Immature natural killer cell (primary cell): ENCODE measurements around the gene TMEM80. TPM values are rescaled to one million over a fixed set of nuclear protein-coding genes. Genes with fewer than 3 reads are reported as not detected.
"Not testable (repeated sequence)": the region's sequence is repeated elsewhere in the genome, so short reads cannot be mapped to it uniquely, and the experiment has no call there.

Experiments
- DNase-seq, 3 donors: peaks; one replicate each; pipeline ENCODE4 v3.0.0; 2022; ENCODE audit warnings: mixed read lengths in 1 of 3
- H3K27ac Mint-ChIP-seq, 6 donors: one replicate each; pipeline ENCODE4 v1.8.0; 2020; ENCODE audit warnings: mixed read lengths in 6 of 6, mild to moderate bottlenecking in 5 of 6, inconsistent platforms in 4 of 6, moderate library complexity in 3 of 6
- H3K27me3 Mint-ChIP-seq, 3 donors: one replicate each; pipeline ENCODE4 v1.8.0; 2020 to 2021; ENCODE audit warnings: low read depth in 3 of 3, mild to moderate bottlenecking in 3 of 3, mixed read lengths in 3 of 3, moderate library complexity in 3 of 3, inconsistent platforms in 1 of 3
- H3K36me3 Mint-ChIP-seq, 3 donors: one replicate each; pipeline ENCODE4 v1.8.0; 2020; ENCODE audit warnings: mixed read lengths in 3 of 3, inconsistent platforms in 2 of 3, mild to moderate bottlenecking in 2 of 3
- H3K4me1 Mint-ChIP-seq, 2 donors: one replicate each; pipeline ENCODE4 v1.8.0; 2020; ENCODE audit warnings: inconsistent platforms in 2 of 2, mild to moderate bottlenecking in 2 of 2, mixed read lengths in 2 of 2, moderate library complexity in 1 of 2
- H3K4me3 Mint-ChIP-seq, 5 donors: one replicate each; pipeline ENCODE4 v1.8.0; 2020; ENCODE audit warnings: mild to moderate bottlenecking in 5 of 5, mixed read lengths in 5 of 5, inconsistent platforms in 3 of 5, moderate library complexity in 3 of 5
- H3K9me3 Mint-ChIP-seq, 6 donors: one replicate each; pipeline ENCODE4 v1.8.0; 2020; ENCODE audit warnings: mild to moderate bottlenecking in 6 of 6, mixed read lengths in 6 of 6, inconsistent platforms in 4 of 6, moderate library complexity in 3 of 6
- polyA plus RNA-seq, 3 donors: library from polyadenylated mRNA; unstranded; fragments of 300-500 nt; fragmentation: Illumina TruSeq; gene quantifications; one replicate each; pipeline ENCODE4 v1.2.3, GENCODE V29; 2021

Gene TMEM80
- polyA plus RNA-seq, 3 donors from 2014 or later = 21.3 to 32.4 (median 30.4) TPM

DNA sequence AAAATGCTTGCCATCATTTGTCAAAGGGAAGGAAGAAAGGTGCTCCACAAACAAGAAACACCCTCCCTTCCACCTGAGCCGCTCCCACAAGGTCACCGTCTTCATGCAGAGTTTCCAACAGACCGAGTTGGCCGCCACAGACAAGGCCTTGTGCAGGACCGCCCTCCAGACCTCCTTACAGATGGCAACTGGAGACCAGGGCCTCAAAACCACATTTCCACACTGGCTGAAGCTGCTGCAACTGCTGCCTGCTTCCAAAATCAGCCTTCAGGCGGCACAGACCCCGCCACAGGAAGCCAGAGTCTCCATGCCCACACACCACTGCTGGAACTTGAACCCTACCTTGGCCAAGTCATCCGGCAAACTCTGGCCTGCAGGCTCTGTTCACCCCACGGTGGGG is 6.9 kb upstream of the TMEM80 start:
- H3K9me3 Mint-ChIP-seq = no peaks in the 10 kb centered on the region
- H3K27ac Mint-ChIP-seq = no peak overlapping the region
- DNase-seq = no peak
- peaks cover 3 to 23% (median 16%) of the 10 kb centered on the region in 3 donors for H3K36me3 Mint-ChIP-seq
- peaks cover 0 to 5% (median 2%) of the 10 kb centered on the region in 3 donors for H3K27me3 Mint-ChIP-seq
- H3K4me3 Mint-ChIP-seq = no peak overlapping the region
- peaks cover 17 to 21% of the 10 kb centered on the region in 2 donors for H3K4me1 Mint-ChIP-seq

DNA sequence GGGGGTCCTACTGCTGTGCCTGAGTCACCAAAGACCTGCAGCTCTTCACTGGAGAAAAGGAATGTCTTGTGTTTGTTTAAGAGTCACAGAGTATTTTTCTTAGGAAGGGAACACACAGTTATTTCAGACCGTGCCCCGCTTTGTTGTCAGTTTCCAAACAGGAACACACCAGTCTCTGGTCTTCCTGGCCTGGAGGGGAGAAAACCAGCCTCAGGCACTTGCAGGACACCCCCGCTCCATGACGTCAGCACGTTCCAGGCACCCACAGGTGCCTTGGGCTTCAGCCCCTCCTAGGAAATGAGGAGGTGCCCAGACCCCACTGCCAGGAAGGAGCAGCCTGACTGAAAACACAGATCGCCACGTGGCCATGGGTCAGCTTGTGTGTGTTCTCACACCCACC is 6.0 kb upstream of the TMEM80 start:
- H3K36me3 Mint-ChIP-seq = peaks cover 0 to 13% (median 7%) of the 10 kb centered on the region in 3 donors
- H3K27ac Mint-ChIP-seq = no peak overlapping the region
- no peak overlapping the region for H3K4me3 Mint-ChIP-seq
- no peaks in the 10 kb centered on the region for H3K9me3 Mint-ChIP-seq
- H3K4me1 Mint-ChIP-seq = peaks cover 19 to 23% of the 10 kb centered on the region in 2 donors
- peaks cover 0 to 5% (median 2%) of the 10 kb centered on the region in 3 donors for H3K27me3 Mint-ChIP-seq
- no peak for DNase-seq

GRCh38 chr11:690244-690643 is 5.4 kb upstream of the TMEM80 start:
- Mint-ChIP-seq H3K27me3 (peaks cover 0 to 11% (median 2%) of the 10 kb centered on the region in 3 donors), H3K4me1 (peaks cover 19 to 23% of the 10 kb centered on the region in 2 donors), H3K36me3 (peaks cover 0 to 13% (median 6%) of the 10 kb centered on the region in 3 donors)
- H3K4me3 Mint-ChIP-seq, H3K9me3 Mint-ChIP-seq, H3K27ac Mint-ChIP-seq, DNase-seq: not testable (repeated sequence)

- no peak for DNase-seq
- H3K4me3 Mint-ChIP-seq = no peak overlapping the region
- peaks cover 0 to 17% (median 2%) of the 10 kb centered on the region in 3 donors for H3K27me3 Mint-ChIP-seq
- H3K9me3 Mint-ChIP-seq = no peaks in the 10 kb centered on the region
- H3K27ac Mint-ChIP-seq = peak overlapping the region in 1 of 6 donors; percentile 30
- peaks cover 19 to 23% of the 10 kb centered on the region in 2 donors for H3K4me1 Mint-ChIP-seq
- peaks cover 0 to 13% (median 6%) of the 10 kb centered on the region in 3 donors for H3K36me3 Mint-ChIP-seq
Measured at GRCh38 chr11:690738-691633, 4.6 kb upstream of the TMEM80 start.

DNA sequence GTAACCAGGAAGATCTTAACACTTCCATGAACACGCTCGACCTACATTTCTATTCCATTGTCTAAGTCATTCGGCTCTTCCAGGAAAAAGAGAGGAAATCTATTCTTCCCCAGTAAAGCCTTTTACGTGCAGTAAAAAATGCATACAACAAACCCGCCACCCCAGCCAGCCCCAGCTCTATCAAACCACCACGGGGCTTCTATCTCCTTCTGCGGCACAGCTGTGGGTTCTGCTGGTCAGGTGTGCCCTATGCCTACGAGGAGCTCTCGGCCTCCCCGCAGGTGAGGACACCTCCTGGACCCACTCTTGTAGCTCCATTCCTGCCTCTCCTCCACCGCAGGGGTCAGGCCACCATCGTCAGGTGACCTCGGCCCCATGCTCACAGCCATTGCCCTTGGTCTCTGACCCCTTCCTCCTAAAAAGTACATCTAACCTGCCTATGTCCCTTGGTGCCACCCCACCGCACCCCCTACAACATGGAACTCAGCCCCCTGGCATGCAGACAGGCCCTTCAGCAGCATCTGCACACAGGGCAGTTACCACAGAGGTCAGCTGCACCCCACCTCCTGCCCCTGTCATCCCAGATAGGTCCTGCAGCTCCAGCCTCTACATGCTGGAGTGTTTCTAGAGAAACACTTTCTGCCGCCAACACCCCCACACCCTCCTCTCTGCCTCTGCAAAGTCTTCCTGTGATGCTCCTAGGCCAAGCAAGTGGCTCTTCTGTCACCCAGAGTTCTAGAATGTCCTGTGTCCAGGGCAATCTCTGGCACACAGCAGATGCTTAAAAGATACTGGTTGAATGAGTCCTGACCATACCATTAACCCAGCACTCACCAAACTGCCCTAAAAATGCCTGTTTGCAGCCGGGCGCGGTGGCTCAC is 3.7 kb upstream of the TMEM80 start:
- Mint-ChIP-seq H3K9me3 (no peaks in the 10 kb centered on the region), H3K36me3 (peaks cover 0 to 11% (median 4%) of the 10 kb centered on the region in 3 donors), H3K27me3 (peaks cover 0 to 22% (median under 1%) of the 10 kb centered on the region in 3 donors), H3K4me3 (peak overlapping the region in 1 of 5 donors; percentile 18), H3K4me1 (peaks cover 26 to 33% of the 10 kb centered on the region in 2 donors), H3K27ac (peak overlapping the region in 1 of 6 donors; percentile 15)
- DNase-seq = no peak

GRCh38 chr11:692824-693414 is 2.7 kb upstream of the TMEM80 start:
- Mint-ChIP-seq H3K4me1 (peaks cover 36 to 42% of the 10 kb centered on the region in 2 donors), H3K9me3 (no peaks in the 10 kb centered on the region), H3K27me3 (peaks cover 0 to 22% (median 0%) of the 10 kb centered on the region in 3 donors), H3K27ac (peak overlapping the region; percentile 39 to 76 (median 61)), H3K4me3 (peak overlapping the region; percentile 47 to 79 (median 75)), H3K36me3 (peaks cover 0 to 5% (median 0%) of the 10 kb centered on the region in 3 donors)
- DNase-seq = peak in 2 of 3 donors; percentile 19 to 28

- Mint-ChIP-seq H3K36me3 (peaks cover 0 to 3% (median 0%) of the 10 kb centered on the region in 3 donors), H3K27me3 (peaks cover 0 to 22% (median 2%) of the 10 kb centered on the region in 3 donors), H3K27ac (peak overlapping the region; percentile 39 to 86 (median 64)), H3K4me3 (peak overlapping the region; percentile 60 to 79 (median 75)), H3K9me3 (no peaks in the 10 kb centered on the region), H3K4me1 (peaks cover 39 to 46% of the 10 kb centered on the region in 2 donors)
- no peak for DNase-seq
Measured at GRCh38 chr11:693415-693831, 2.2 kb upstream of the TMEM80 start.

DNA sequence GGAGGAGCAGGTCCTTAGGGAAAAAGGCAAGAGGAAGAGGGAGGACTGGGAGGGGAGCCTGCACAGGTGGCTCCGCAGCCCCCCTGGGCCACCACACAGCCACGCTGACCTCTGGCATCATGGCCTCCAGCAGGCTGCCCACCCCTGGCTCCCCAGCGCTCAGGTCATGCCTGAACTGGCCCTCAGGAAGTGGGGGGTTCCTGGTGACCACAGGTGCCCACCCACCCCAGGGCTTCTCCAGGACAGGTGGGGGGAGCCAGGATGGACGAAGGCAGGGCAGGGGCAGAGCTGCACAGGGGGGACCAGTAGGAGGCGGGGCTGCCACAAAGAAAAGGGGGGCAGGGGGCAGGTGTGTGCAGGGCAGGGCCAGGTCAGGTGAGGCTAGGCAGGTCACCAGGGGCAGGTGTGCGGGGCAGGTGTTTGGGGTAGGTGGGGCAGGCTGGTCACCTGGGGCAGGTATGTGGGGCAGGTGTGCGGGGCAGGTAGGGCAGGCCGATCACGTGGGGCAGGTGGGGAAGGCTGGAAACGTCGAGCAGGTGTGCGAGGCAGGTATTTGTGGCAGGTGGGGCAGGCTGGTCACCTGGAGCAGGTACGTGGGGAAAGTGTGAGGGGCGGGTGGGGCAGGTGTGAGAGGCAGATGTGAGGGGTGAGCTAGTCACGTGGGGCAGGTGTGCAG is 1.6 kb upstream of the TMEM80 start:
- peaks cover 39 to 46% of the 10 kb centered on the region in 2 donors for H3K4me1 Mint-ChIP-seq
- DNase-seq = no peak
- peak overlapping the region; percentile 60 to 79 (median 75) for H3K4me3 Mint-ChIP-seq
- H3K9me3 Mint-ChIP-seq = no peaks in the 10 kb centered on the region
- peak overlapping the region in 3 of 6 donors; percentile 68 to 86 (median 76) for H3K27ac Mint-ChIP-seq
- peaks cover 0 to 22% (median 2%) of the 10 kb centered on the region in 3 donors for H3K27me3 Mint-ChIP-seq
- peaks cover 0 to 2% (median 0%) of the 10 kb centered on the region in 3 donors for H3K36me3 Mint-ChIP-seq

- H3K9me3 Mint-ChIP-seq = no peaks in the 10 kb centered on the region
- DNase-seq = peak; percentile 100
- peaks cover 39 to 46% of the 10 kb centered on the region in 2 donors for H3K4me1 Mint-ChIP-seq
- peaks cover 0 to 22% (median 2%) of the 10 kb centered on the region in 3 donors for H3K27me3 Mint-ChIP-seq
- H3K4me3 Mint-ChIP-seq = peak within 1 kb of the TSS; percentile 85 to 92 (median 87)
- H3K27ac Mint-ChIP-seq = peak within 1 kb of the TSS; percentile 85 to 97 (median 92)
- H3K36me3 Mint-ChIP-seq = peaks cover 0 to 2% (median 0%) of the 10 kb centered on the region in 3 donors
Measured at GRCh38 chr11:694563-695287, 891 bp upstream of the TMEM80 start, which contains the start of gene DEAF1. DEAF1 (minus strand) TSS chr11:695222; CDS start chr11:695047, 175 bp downstream.

DNA sequence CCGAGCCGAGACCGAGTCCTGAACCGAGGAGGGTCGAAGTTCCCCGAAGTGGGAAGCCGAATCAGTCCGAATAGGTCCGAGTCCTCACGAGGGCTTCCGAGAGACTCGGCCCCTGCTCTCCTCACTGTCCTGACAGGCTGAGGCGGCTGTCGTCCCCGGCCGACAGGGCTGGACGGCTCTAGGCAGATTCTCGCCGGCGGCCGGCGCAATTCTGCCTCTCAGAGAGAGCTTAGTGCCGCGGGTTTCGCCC is 403 bp upstream of the TMEM80 start:
- H3K4me3 Mint-ChIP-seq = peak overlapping the region; percentile 85 to 92 (median 87)
- H3K27me3 Mint-ChIP-seq = peaks cover 0 to 22% (median 2%) of the 10 kb centered on the region in 3 donors
- peaks cover 39 to 46% of the 10 kb centered on the region in 2 donors for H3K4me1 Mint-ChIP-seq
- peak overlapping the region; percentile 85 to 97 (median 92) for H3K27ac Mint-ChIP-seq
- H3K9me3 Mint-ChIP-seq = no peaks in the 10 kb centered on the region
- H3K36me3 Mint-ChIP-seq = peaks cover 0 to 2% (median 0%) of the 10 kb centered on the region in 3 donors
- DNase-seq = no peak

DNA sequence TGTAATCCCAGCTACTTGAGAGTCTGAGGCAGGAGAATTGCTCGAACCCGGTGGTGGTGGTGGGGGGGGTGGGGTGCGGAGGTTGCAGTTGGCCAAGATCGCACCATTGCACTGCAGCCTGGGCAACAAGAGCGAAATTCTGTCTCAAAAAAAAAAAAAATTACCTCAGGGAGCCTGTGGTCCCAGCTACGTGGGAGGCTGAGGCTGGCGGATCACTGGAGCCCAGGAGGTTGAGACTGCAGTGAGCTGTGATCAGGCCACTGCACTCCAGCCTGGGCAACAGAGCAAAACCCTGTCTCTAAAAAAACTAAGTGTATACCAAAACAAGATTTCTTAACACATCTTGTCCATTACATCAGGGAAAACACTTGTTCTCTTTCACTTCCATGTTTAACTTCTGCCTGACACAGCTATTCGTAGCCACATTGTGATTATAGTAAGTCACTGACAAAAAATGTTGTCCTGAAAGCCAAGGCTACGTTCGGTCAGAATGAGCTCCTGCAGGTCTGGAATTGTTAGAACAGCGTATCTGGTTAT is 1.4 kb downstream of the TMEM80 start:
- H3K4me1 Mint-ChIP-seq = peaks cover 35 to 39% of the 10 kb centered on the region in 2 donors
- H3K4me3 Mint-ChIP-seq = peak overlapping the region in 4 of 5 donors; percentile 69 to 92 (median 86)
- H3K36me3 Mint-ChIP-seq = no peaks in the 10 kb centered on the region
- peaks cover 0 to 22% (median 2%) of the 10 kb centered on the region in 3 donors for H3K27me3 Mint-ChIP-seq
- no peak for DNase-seq
- peak overlapping the region in 5 of 6 donors; percentile 52 to 85 (median 72) for H3K27ac Mint-ChIP-seq
- H3K9me3 Mint-ChIP-seq = no peaks in the 10 kb centered on the region

DNA sequence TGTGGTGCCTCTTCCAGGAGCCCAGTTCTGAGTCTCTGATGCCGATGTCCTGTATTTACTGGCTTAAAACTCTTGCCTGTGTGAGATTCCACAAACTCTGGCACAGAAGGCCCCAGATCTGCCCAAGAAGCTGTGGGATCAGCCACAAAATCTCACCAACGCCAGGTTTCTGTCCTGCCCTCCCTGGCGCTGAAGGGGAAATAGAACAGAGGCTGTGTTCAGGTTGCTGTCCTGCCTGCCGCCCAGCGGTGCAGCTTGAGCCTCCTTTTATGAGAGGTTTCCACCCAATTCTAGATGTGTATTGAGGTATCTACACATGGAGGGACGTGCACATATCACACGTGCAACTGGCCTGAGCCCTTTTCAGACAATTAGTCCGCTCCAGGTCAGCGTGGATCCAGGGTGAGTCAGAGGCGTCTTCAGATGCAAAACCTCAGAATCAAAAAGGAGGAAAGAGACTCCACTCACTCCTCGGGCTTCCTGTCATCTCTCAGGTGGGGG is 2.2 kb downstream of the TMEM80 start:
- no peak for DNase-seq
- Mint-ChIP-seq H3K9me3 (no peaks in the 10 kb centered on the region), H3K27me3 (peaks cover 0 to 22% (median 2%) of the 10 kb centered on the region in 3 donors), H3K36me3 (no peaks in the 10 kb centered on the region), H3K4me3 (peak overlapping the region in 4 of 5 donors; percentile 9 to 87 (median 28)), H3K4me1 (peaks cover 35 to 40% of the 10 kb centered on the region in 2 donors), H3K27ac (peak overlapping the region in 3 of 6 donors; percentile 46 to 82 (median 52))
